ENCODE results near the gene CACHD1. TPM values are rescaled to one million over a fixed set of nuclear protein-coding genes. Genes with fewer than 3 reads are reported as not detected.
A peak's percentile ranks its signal among the peaks of the same experiment; 100 is the strongest.
"Not testable (repeated sequence)": the region's sequence is repeated elsewhere in the genome, so short reads cannot be mapped to it uniquely, and the experiment has no call there.

The CACHD1 gene
- total and polyA plus RNA-seq, 9 donors = 9.7 to 14.7 (median 11.8) TPM

DNA sequence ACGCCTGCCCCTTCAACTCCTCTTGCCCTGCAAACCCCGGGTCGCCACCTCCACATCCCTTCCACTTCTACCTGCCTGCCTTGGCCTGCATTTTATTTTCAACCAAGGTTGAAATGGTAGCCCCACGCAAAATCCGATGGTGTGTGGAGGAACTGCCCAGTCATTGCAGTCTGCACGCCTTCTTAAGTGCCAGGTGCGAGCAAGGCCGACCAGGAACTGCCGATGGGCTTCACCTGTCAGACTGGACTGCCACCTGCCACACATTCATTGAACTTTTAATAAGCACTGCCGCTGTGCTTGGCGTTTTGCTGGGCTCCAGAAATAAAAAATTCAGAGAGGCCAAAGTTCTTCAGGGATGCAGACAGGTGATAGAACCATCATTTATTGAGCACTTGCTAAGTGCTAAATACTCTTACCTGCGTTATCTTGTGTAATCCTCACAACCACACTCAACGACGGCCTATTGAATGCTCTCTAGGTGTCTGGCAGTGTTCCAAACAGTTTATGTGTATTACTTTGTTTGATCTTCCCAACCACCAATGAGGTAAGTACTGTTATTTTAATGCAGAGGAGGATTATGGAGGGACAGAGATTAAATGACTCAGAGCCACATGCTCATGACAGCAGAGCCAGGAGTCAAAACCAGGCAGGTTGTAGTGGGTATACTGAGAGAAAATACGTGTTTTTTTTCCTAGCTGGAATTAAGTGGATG lies 36.2 kb downstream of the CACHD1 start:
- peaks cover 13% of the 10 kb centered on the region for H3K4me1 ChIP-seq (ENCODE audit: control insufficient read depth, insufficient read depth, low read length)
- H3K27me3 ChIP-seq (ENCODE audit: control insufficient read depth, insufficient read depth, low read length) = no peaks in the 10 kb centered on the region
- H3K27ac ChIP-seq (ENCODE audit: low read length) = no peak overlapping the region
- no peaks in the 10 kb centered on the region for H3K9me3 ChIP-seq (replicated peaks; ENCODE audit: control insufficient read depth, low read depth, low read length)
- 55% methylated on average over 9 of the region's 15 CpGs for WGBS (ENCODE audit: insufficient coverage)
- peak overlapping the region; percentile 31 for H3K4me3 ChIP-seq (ENCODE audit: low read length)
- no peak for DNase-seq
- no peaks in the 10 kb centered on the region for H3K36me3 ChIP-seq (ENCODE audit: control insufficient read depth, insufficient read depth, low read length)

DNA sequence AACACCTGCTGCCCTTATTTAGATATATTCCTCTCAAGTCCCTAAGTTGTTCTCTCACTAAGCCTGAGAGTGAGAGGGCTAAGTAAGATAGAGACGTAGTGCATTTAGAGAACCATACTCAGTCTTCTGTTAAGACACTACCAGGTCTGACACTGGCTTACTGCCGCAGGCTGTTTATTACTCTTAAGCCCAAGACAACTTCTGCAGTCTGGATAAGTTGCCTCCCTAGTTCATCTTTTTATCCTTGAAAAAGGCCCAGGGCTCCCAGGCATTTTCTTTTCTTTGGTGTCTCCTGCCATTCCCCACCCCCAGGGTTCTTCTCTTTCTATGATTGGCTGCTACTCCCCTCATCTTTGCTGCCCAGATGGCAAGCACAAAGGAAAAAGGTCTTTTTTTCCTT lies 38.7 kb downstream of the CACHD1 start:
- no peaks in the 10 kb centered on the region for H3K36me3 ChIP-seq (ENCODE audit: control insufficient read depth, insufficient read depth, low read length)
- peak; percentile 29 for DNase-seq
- H3K9me3 ChIP-seq (replicated peaks; ENCODE audit: control insufficient read depth, low read depth, low read length) = no peaks in the 10 kb centered on the region
- no peak overlapping the region for H3K27ac ChIP-seq (ENCODE audit: low read length)
- peaks cover 18% of the 10 kb centered on the region for H3K4me1 ChIP-seq (ENCODE audit: control insufficient read depth, insufficient read depth, low read length)
- 55% methylated on average over 1 of the region's 2 CpGs for WGBS (ENCODE audit: insufficient coverage)
- H3K4me3 ChIP-seq (ENCODE audit: low read length) = no peak overlapping the region
- H3K27me3 ChIP-seq (ENCODE audit: control insufficient read depth, insufficient read depth, low read length) = no peaks in the 10 kb centered on the region

DNA sequence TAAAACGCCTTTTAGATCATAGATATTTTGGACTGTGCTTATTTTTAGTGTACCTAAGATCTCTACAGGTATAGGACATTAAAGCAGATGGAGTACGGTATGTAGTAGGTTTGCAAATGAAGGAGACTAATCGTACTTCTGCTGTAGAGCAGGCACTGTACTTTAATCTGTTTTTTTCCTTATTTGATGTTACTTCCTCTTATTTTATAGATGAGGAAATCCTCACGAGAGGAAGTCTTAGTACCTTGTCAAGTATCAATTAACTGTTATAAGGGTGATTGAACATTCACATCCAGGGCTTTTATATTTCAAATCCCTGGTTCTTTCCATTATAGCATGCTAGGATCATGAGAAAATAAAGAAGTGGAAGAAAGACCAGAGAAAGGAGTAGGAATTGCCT lies 41.1 kb downstream of the CACHD1 start:
- Histone ChIP-seq H3K27me3 (ENCODE audit: control insufficient read depth, insufficient read depth, low read length) (no peaks in the 10 kb centered on the region), H3K9me3 (replicated peaks; ENCODE audit: control insufficient read depth, low read depth, low read length) (no peaks in the 10 kb centered on the region), H3K36me3 (ENCODE audit: control insufficient read depth, insufficient read depth, low read length) (no peaks in the 10 kb centered on the region), H3K27ac (ENCODE audit: low read length) (no peak overlapping the region), H3K4me3 (ENCODE audit: low read length) (no peak overlapping the region), H3K4me1 (ENCODE audit: control insufficient read depth, insufficient read depth, low read length) (peaks cover 15% of the 10 kb centered on the region)
- no peak for DNase-seq
- no CpG with 5 or more reads among the region's 4 CpGs for WGBS (ENCODE audit: insufficient coverage)

DNA sequence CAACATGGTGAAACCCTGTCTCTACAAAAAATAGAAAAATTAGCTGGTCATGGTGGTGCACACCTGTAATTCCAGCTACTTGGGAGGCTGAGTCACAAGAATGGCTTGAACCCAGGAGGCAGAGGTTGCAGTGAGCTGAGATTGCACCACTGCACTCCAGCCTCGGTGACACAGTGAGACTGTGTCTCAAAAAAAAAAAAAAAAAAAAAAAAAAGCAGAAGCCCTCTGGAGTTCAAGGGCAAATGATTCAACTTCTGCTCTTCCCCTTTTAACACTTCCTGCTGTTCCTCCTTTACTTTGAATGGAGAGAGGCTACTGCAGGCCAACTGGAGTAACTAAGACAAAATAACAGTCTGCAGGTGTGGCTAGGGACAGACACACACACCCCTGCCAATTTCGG lies 42.3 kb downstream of the CACHD1 start:
- H3K27ac ChIP-seq (ENCODE audit: low read length); H3K4me3 ChIP-seq (ENCODE audit: low read length); H3K9me3 ChIP-seq (replicated peaks; ENCODE audit: control insufficient read depth, low read depth, low read length); H3K36me3 ChIP-seq (ENCODE audit: control insufficient read depth, insufficient read depth, low read length); H3K27me3 ChIP-seq (ENCODE audit: control insufficient read depth, insufficient read depth, low read length): not testable (repeated sequence)
- H3K4me1 ChIP-seq (ENCODE audit: control insufficient read depth, insufficient read depth, low read length) = peaks cover 15% of the 10 kb centered on the region
- peak; percentile 48 for DNase-seq
- WGBS (ENCODE audit: insufficient coverage) = 38% methylated on average over 1 of the region's 2 CpGs

DNA sequence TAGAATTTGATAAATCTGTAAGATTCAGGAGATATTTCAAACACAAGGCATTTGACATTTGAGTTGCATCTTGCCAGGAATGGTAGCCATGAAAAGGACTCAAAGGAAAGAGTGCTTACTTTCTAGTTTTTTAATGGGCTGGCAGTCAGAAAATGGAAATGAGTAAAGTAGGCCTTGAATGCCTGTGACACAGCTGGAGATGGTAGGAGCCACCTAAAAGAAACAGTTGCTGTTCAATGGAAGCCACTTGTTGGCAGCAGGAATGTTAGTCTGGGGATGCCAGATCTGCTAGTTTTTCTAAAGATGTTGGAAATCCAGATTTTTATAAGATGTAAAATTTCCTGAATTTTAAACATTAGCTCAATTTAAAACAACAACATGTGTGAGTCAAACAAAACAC lies 43.6 kb downstream of the CACHD1 start:
- Histone ChIP-seq H3K36me3 (ENCODE audit: control insufficient read depth, insufficient read depth, low read length) (no peaks in the 10 kb centered on the region), H3K27me3 (ENCODE audit: control insufficient read depth, insufficient read depth, low read length) (peaks cover 2% of the 10 kb centered on the region), H3K4me3 (ENCODE audit: low read length) (no peak overlapping the region), H3K4me1 (ENCODE audit: control insufficient read depth, insufficient read depth, low read length) (peaks cover 18% of the 10 kb centered on the region), H3K27ac (ENCODE audit: low read length) (peak overlapping the region; percentile 43), H3K9me3 (replicated peaks; ENCODE audit: control insufficient read depth, low read depth, low read length) (no peaks in the 10 kb centered on the region)
- peak; percentile 25 for DNase-seq

DNA sequence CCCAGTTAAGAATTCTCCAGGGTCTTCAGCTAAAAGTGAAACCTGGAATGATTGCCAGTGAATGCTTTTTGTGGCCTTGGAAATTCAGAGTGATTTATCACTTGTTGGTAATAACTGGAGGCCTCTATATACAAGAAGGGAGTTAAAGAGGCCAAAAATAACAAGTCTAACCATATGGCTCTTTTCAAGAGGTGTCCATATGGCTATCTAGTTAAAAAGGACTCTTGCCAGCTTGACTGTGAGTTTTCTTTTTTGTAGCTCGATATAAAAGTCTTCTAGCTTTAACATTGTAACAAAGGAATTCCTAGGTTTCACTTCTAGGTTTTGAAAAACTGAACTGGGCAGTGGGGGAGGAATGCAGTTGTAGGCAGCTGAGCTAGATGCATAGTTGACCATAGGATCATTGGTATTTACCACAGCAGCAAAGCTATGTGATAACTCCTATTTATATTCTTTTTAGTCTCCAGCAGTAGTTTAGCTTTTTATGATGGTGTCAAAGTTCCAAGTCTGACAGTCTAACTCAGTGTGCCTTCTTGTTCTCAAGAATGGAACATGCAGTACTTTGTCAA lies 44.4 kb downstream of the CACHD1 start:
- peak overlapping the region; percentile 43 for H3K27ac ChIP-seq (ENCODE audit: low read length)
- H3K27me3 ChIP-seq (ENCODE audit: control insufficient read depth, insufficient read depth, low read length) = peaks cover 2% of the 10 kb centered on the region
- WGBS (ENCODE audit: insufficient coverage) = no CpG with 5 or more reads among the region's 1 CpG
- no peaks in the 10 kb centered on the region for H3K36me3 ChIP-seq (ENCODE audit: control insufficient read depth, insufficient read depth, low read length)
- DNase-seq = peak; percentile 92
- no peak overlapping the region for H3K4me3 ChIP-seq (ENCODE audit: low read length)
- peaks cover 17% of the 10 kb centered on the region for H3K4me1 ChIP-seq (ENCODE audit: control insufficient read depth, insufficient read depth, low read length)
- no peaks in the 10 kb centered on the region for H3K9me3 ChIP-seq (replicated peaks; ENCODE audit: control insufficient read depth, low read depth, low read length)

DNA sequence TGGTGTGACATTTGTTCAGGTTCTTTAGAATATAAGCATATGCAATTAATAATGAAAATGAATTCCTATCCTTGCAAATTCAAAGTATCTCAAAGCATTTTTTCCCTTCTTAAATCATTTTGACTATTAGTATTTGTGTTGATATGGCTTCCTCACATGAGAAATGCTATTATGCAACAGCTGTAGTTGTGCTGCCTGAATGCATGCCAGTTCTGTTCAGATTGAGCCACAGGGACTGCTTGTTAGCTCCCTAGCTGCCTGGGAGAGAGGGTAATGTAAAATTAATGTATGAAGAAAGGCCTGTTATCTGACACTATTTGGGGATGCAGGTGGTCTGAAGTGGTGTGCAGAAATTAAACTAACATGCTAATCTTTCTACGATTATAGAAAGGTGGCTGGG lies 45.5 kb downstream of the CACHD1 start:
- DNase-seq = peak; percentile 78
- no peaks in the 10 kb centered on the region for H3K36me3 ChIP-seq (ENCODE audit: control insufficient read depth, insufficient read depth, low read length)
- H3K9me3 ChIP-seq (replicated peaks; ENCODE audit: control insufficient read depth, low read depth, low read length) = no peaks in the 10 kb centered on the region
- no peak overlapping the region for H3K27ac ChIP-seq (ENCODE audit: low read length)
- WGBS (ENCODE audit: insufficient coverage) = no CpG with 5 or more reads among the region's 1 CpG
- H3K4me1 ChIP-seq (ENCODE audit: control insufficient read depth, insufficient read depth, low read length) = peaks cover 18% of the 10 kb centered on the region
- H3K27me3 ChIP-seq (ENCODE audit: control insufficient read depth, insufficient read depth, low read length) = peaks cover 2% of the 10 kb centered on the region
- H3K4me3 ChIP-seq (ENCODE audit: low read length) = no peak overlapping the region

DNA sequence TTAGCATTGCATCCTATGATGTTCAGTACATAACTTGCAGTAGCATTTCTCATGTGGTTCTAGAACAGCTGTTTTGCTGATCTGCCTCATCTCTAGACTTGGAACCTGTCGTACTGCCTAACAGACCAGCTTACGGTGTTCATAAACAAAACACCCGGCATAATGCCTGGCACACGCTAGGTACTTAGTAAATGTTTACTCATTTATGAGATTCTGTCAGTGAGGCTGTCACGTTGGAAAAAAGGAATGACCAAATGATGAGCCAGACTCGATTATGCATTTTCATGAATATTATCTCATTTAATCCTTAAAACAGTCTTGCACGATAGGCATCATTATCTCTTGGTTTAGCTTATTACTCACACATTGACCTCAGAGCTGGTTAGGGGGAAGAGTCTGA lies 46.4 kb downstream of the CACHD1 start:
- H3K4me3 ChIP-seq (ENCODE audit: low read length) = no peak overlapping the region
- H3K36me3 ChIP-seq (ENCODE audit: control insufficient read depth, insufficient read depth, low read length) = no peaks in the 10 kb centered on the region
- DNase-seq = no peak

DNA sequence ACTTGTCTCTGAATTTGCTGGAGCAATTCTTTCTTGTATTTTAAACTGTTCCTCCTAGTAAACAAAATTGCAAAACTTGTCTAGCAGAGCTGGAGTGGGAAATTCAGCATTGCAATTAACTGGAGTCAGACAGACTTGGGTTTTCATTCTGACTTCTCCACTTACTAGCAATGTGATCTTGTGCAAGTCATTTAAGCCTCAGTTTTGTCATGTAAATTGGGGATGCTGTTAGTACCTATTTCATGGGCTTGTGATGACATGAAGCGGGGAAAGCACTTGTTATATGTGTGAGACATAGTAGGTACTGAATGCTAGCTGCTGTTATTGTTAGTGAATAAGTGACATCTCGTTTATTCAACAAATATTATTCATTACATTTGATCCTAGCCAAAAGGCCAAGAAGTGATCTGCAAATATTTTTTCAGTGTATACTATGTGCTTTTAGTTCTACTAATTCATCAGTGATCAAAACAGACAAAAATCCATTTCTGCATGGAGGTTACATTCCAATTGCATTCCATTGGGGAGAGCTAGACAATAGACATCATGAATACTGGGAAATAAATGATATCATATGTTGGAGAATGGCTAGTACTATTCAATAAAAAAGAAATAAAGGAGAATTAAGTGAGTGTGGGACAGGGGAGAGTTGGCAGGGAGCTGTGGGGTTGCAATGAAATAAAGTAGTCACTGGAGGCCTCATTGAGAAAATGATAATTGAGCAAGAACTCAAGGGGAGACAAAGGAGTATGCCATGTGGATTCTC lies 47.1 kb downstream of the CACHD1 start:
- no CpG with 5 or more reads among the region's 2 CpGs for WGBS (ENCODE audit: insufficient coverage)
- DNase-seq = no peak
- Histone ChIP-seq H3K4me1 (ENCODE audit: control insufficient read depth, insufficient read depth, low read length) (peaks cover 18% of the 10 kb centered on the region), H3K4me3 (ENCODE audit: low read length) (no peak overlapping the region), H3K9me3 (replicated peaks; ENCODE audit: control insufficient read depth, low read depth, low read length) (no peaks in the 10 kb centered on the region), H3K27me3 (ENCODE audit: control insufficient read depth, insufficient read depth, low read length) (peaks cover 2% of the 10 kb centered on the region), H3K27ac (ENCODE audit: low read length) (no peak overlapping the region), H3K36me3 (ENCODE audit: control insufficient read depth, insufficient read depth, low read length) (no peaks in the 10 kb centered on the region)

More for the DNA sequence above, 46.4 kb downstream of the CACHD1 start:
- H3K9me3 ChIP-seq (replicated peaks; ENCODE audit: control insufficient read depth, low read depth, low read length) = no peaks in the 10 kb centered on the region
- 60% methylated on average over 1 of the region's 7 CpGs for WGBS (ENCODE audit: insufficient coverage)
- H3K27me3 ChIP-seq (ENCODE audit: control insufficient read depth, insufficient read depth, low read length) = peaks cover 2% of the 10 kb centered on the region
- H3K27ac ChIP-seq (ENCODE audit: low read length) = no peak overlapping the region
- H3K4me1 ChIP-seq (ENCODE audit: control insufficient read depth, insufficient read depth, low read length) = peaks cover 18% of the 10 kb centered on the region

DNA sequence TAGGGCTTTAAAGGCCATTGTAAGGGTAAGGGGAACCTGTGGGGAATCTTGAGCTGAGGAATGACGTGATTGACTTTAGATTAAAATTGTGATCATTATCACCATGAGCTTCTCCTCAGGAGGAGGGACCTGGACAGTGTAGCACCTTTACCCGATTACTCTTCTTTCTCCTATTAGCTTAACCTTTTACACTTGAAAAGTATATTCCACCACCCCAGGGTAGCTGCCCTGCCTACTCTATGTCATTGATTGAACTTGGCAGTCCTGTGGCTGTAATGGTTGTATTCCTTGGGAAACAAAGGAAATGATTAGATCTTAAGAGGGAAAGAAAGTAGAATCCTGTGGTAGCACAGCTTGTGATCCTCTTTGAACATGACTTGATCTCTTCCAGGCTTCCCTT lies 47.7 kb downstream of the CACHD1 start:
- Histone ChIP-seq H3K4me3 (ENCODE audit: low read length) (no peak overlapping the region), H3K9me3 (replicated peaks; ENCODE audit: control insufficient read depth, low read depth, low read length) (no peaks in the 10 kb centered on the region), H3K4me1 (ENCODE audit: control insufficient read depth, insufficient read depth, low read length) (peaks cover 18% of the 10 kb centered on the region), H3K27me3 (ENCODE audit: control insufficient read depth, insufficient read depth, low read length) (peaks cover 2% of the 10 kb centered on the region), H3K36me3 (ENCODE audit: control insufficient read depth, insufficient read depth, low read length) (no peaks in the 10 kb centered on the region), H3K27ac (ENCODE audit: low read length) (no peak overlapping the region)
- DNase-seq = no peak
- no CpG with 5 or more reads among the region's 2 CpGs for WGBS (ENCODE audit: insufficient coverage)

Measured in muscle of leg (tissue), 11 donors.